ENCODE measurements around the gene GALNT5.
"Not testable (repeated sequence)": the region's sequence is repeated elsewhere in the genome, so short reads cannot be mapped to it uniquely, and the experiment has no call there.

GALNT5 gene

GRCh38 chr2:157269060-157269459 is 11.6 kb downstream of the GALNT5 start:
- TF ChIP-seq CTCF (conservative IDR thresholded peaks at IDR 0.05; ENCODE audit: low read length), result no peak
- H3K4me3 ChIP-seq (ENCODE audit: low read length), result no peak overlapping the region
- DNase-seq (ENCODE audit: low read depth), result no peak

GRCh38 chr2:157269922-157270321 is 12.4 kb downstream of the GALNT5 start:
- DNase-seq (ENCODE audit: low read depth), result no peak
- H3K4me3 ChIP-seq (ENCODE audit: low read length), result no peak overlapping the region
- TF ChIP-seq CTCF (conservative IDR thresholded peaks at IDR 0.05; ENCODE audit: low read length), result no peak

- TF ChIP-seq CTCF (conservative IDR thresholded peaks at IDR 0.05; ENCODE audit: low read length), result no peak
- H3K4me3 ChIP-seq (ENCODE audit: low read length), result no peak overlapping the region
- no peak for DNase-seq (ENCODE audit: low read depth)
Measured at GRCh38 chr2:157271590-157272203, 14.2 kb downstream of the GALNT5 start.

GRCh38 chr2:157279311-157279710 is 21.8 kb downstream of the GALNT5 start:
- DNase-seq (ENCODE audit: low read depth); H3K4me3 ChIP-seq (ENCODE audit: low read length): not testable (repeated sequence)

GRCh38 chr2:157281316-157281715 is 23.8 kb downstream of the GALNT5 start:
- TF ChIP-seq CTCF (conservative IDR thresholded peaks at IDR 0.05; ENCODE audit: low read length), result no peak
- no peak for DNase-seq (ENCODE audit: low read depth)
- no peak overlapping the region for H3K4me3 ChIP-seq (ENCODE audit: low read length)

- no peak overlapping the region for H3K4me3 ChIP-seq (ENCODE audit: low read length)
- no peak for DNase-seq (ENCODE audit: low read depth)
- TF ChIP-seq CTCF (conservative IDR thresholded peaks at IDR 0.05; ENCODE audit: low read length), result no peak
Measured at GRCh38 chr2:157283468-157283867, 26.0 kb downstream of the GALNT5 start.

GRCh38 chr2:157287160-157287559 is 29.7 kb downstream of the GALNT5 start:
- no peak for TF ChIP-seq CTCF (conservative IDR thresholded peaks at IDR 0.05; ENCODE audit: low read length)
- no peak for DNase-seq (ENCODE audit: low read depth)
- no peak overlapping the region for H3K4me3 ChIP-seq (ENCODE audit: low read length)

- no peak for TF ChIP-seq CTCF (conservative IDR thresholded peaks at IDR 0.05; ENCODE audit: low read length)
- no peak for DNase-seq (ENCODE audit: low read depth)
- H3K4me3 ChIP-seq (ENCODE audit: low read length), result no peak overlapping the region
Measured at GRCh38 chr2:157290525-157290924, 33.0 kb downstream of the GALNT5 start.
